Thoracic aorta (tissue), 2 donors: Measurements from ENCODE around the gene NLGN1. TPM values are rescaled to one million over a fixed set of nuclear protein-coding genes. Genes with fewer than 3 reads are reported as not detected.
A peak's percentile ranks its signal among the peaks of the same experiment; 100 is the strongest.

Experiments used
- ATAC-seq: fragments of 150-250 bp; one replicate; pipeline ENCODE4 v1.8.0; 2017; ENCODE audit warnings: low read depth; ENCODE audit not compliant: insufficient number of reproducible peaks, low FRiP score
- DNase-seq: peaks from one replicate; pipeline ENCODE4 v3.0.0-alpha.2; 2020; ENCODE audit warnings: low spot score
- H3K27ac ChIP-seq, 2 donors: fragments of 200-600 bp; sonication (generic); 1 replicate in 1 of 2; 2 replicates in 1 of 2; pipeline ENCODE4 v1.5.1; 2016; ENCODE audit warnings: mild to moderate bottlenecking in 2 of 2, moderate library complexity in 2 of 2
- H3K27me3 ChIP-seq: fragments of 200-600 bp; sonication (generic); replicated peaks from 2 replicates; pipeline ENCODE4 v1.6.0; 2016; ENCODE audit warnings: mild to moderate bottlenecking; ENCODE audit not compliant: insufficient read depth
- H3K36me3 ChIP-seq: fragments of 200-600 bp; sonication (generic); one replicate; pipeline ENCODE4 v1.5.1; 2016
- H3K4me1 ChIP-seq, 2 donors: fragments of 200-600 bp; sonication (generic); 1 replicate in 1 of 2; 2 replicates in 1 of 2; pipeline versions ENCODE4 v1.5.1 to v1.6.0; 2016; ENCODE audit warnings: low read depth in 2 of 2, mild to moderate bottlenecking in 1 of 2; ENCODE audit not compliant: control insufficient read depth in 1 of 2
- H3K4me3 ChIP-seq: fragments of 200-600 bp; sonication (generic); 2 replicates; pipeline ENCODE4 v1.5.1; 2016; ENCODE audit warnings: mild to moderate bottlenecking
- H3K9me3 ChIP-seq: fragments of 200-600 bp; sonication (generic); 2 replicates; pipeline ENCODE4 v1.5.1; 2016
- CTCF ChIP-seq: fragments of 200-600 bp; sonication (generic); IDR thresholded peaks from one replicate; pipeline ENCODE4 v1.5.1; 2019; ENCODE audit warnings: antibody characterized with exemption
- total RNA-seq, 2 donors: library from RNA; depleted of rRNA; stranded (reverse); fragments of >200 nt; gene quantifications; one replicate each; pipeline versions ENCODE4 v1.1.0 to v1.2.3, GENCODE V29; 2016

NLGN1 gene
- total RNA-seq, 2 donors from 2014 or later: 17.8 to 18.3 TPM

GRCh38 chr3:174120997-174121396 is 723.5 kb downstream of the NLGN1 start:
- Histone ChIP-seq H3K9me3 (no peaks in the 10 kb centered on the region), H3K36me3 (no peaks in the 10 kb centered on the region), H3K27ac (no peak overlapping the region), H3K4me3 (no peak overlapping the region), H3K4me1 (no peaks in the 10 kb centered on the region), H3K27me3 (no peaks in the 10 kb centered on the region)
- no peak for TF ChIP-seq CTCF
- no peak for ATAC-seq
- no peak for DNase-seq

- ATAC-seq (no peak), DNase-seq (no peak)
- H3K27me3 ChIP-seq: no peaks in the 10 kb centered on the region
- no peak overlapping the region for H3K27ac ChIP-seq
- no peak overlapping the region for H3K4me3 ChIP-seq
- no peaks in the 10 kb centered on the region for H3K36me3 ChIP-seq
- H3K4me1 ChIP-seq: peaks cover 0 to 6% of the 10 kb centered on the region in 2 donors
- H3K9me3 ChIP-seq: no peaks in the 10 kb centered on the region
- no peak for TF ChIP-seq CTCF
Observed at GRCh38 chr3:174122411-174122810, 724.9 kb downstream of the NLGN1 start.

GRCh38 chr3:174125267-174125824 is 727.8 kb downstream of the NLGN1 start:
- no peak overlapping the region for H3K4me3 ChIP-seq
- no peak overlapping the region for H3K27ac ChIP-seq
- peaks cover 0 to 6% of the 10 kb centered on the region in 2 donors for H3K4me1 ChIP-seq
- H3K9me3 ChIP-seq: no peaks in the 10 kb centered on the region
- DNase-seq (no peak), ATAC-seq (no peak)
- no peaks in the 10 kb centered on the region for H3K27me3 ChIP-seq
- no peaks in the 10 kb centered on the region for H3K36me3 ChIP-seq
- peak; percentile 29 for TF ChIP-seq CTCF

- no peaks in the 10 kb centered on the region for H3K27me3 ChIP-seq
- H3K9me3 ChIP-seq: no peaks in the 10 kb centered on the region
- DNase-seq (no peak), ATAC-seq (no peak)
- H3K27ac ChIP-seq: no peak overlapping the region
- H3K4me1 ChIP-seq: peaks cover 0 to 6% of the 10 kb centered on the region in 2 donors
- no peaks in the 10 kb centered on the region for H3K36me3 ChIP-seq
- no peak overlapping the region for H3K4me3 ChIP-seq
- no peak for TF ChIP-seq CTCF
Observed at GRCh38 chr3:174126990-174127758, 729.6 kb downstream of the NLGN1 start.

GRCh38 chr3:174132006-174132405 is 734.5 kb downstream of the NLGN1 start:
- ATAC-seq (no peak), DNase-seq (no peak)
- Histone ChIP-seq H3K4me3 (no peak overlapping the region), H3K4me1 (peaks cover 0 to 3% of the 10 kb centered on the region in 2 donors), H3K9me3 (no peaks in the 10 kb centered on the region), H3K27ac (no peak overlapping the region), H3K36me3 (no peaks in the 10 kb centered on the region), H3K27me3 (no peaks in the 10 kb centered on the region)
- no peak for TF ChIP-seq CTCF
